NCI-H146 (cell line): ENCODE results near the gene GCAT.

Source experiments
- DNase-seq: peaks from one replicate; lab custom pipeline; 2025; lab: John Stamatoyannopoulos, UW

Gene GCAT

GRCh38 chr22:37843741-37844089 lies 36.0 kb downstream of the GCAT start:
- no peak for DNase-seq

- DNase-seq: no peak
Measured at GRCh38 chr22:37844904-37845329, 37.2 kb downstream of the GCAT start.

GRCh38 chr22:37846433-37846832 lies 38.7 kb downstream of the GCAT start:
- no peak for DNase-seq

GRCh38 chr22:37848587-37849088 lies 40.9 kb downstream of the GCAT start:
- peak; percentile 16 for DNase-seq

- DNase-seq: peak; percentile 81
Measured at GRCh38 chr22:37849089-37849751, 41.5 kb downstream of the GCAT start, which contains the start of gene EIF3L. TSS of gene EIF3L (plus strand) at chr22:37849419. CDS start at chr22:37849450, 31 bp downstream.

- DNase-seq: no peak
Measured at GRCh38 chr22:37850801-37851200, 43.1 kb downstream of the GCAT start.

GRCh38 chr22:37852418-37852817 lies 44.7 kb downstream of the GCAT start:
- no peak for DNase-seq

- no peak for DNase-seq
Measured at GRCh38 chr22:37854946-37855345, 47.2 kb downstream of the GCAT start.

GRCh38 chr22:37855462-37855861 lies 47.7 kb downstream of the GCAT start:
- no peak for DNase-seq

- DNase-seq: no peak
Measured at GRCh38 chr22:37860796-37861421, 53.2 kb downstream of the GCAT start.

- no peak for DNase-seq
Measured at GRCh38 chr22:37862570-37863325, 55.0 kb downstream of the GCAT start.

- no peak for DNase-seq
Measured at GRCh38 chr22:37865510-37865909, 57.8 kb downstream of the GCAT start.
